WTC11 (cell line): ENCODE results near the gene ARFGAP2. TPM values are rescaled to one million over a fixed set of nuclear protein-coding genes. Genes with fewer than 3 reads are reported as not detected.

Experiments
- ATAC-seq: fragments of 200-7000 bp; cut with Tn5 transposase; 2 replicates; pipeline ENCODE4 v1.10.0; 2021; ENCODE audit warnings: mild to moderate bottlenecking, moderate library complexity
- CTCF ChIA-PET: fragments of 300-600 bp; sonication (Branson Sonifier 250); formaldehyde crosslinking; loops from one replicate; lab custom pipeline; 2021; ENCODE audit warnings: antibody characterized with exemption; lab: Charles Lee
- POLR2A ChIA-PET: fragments of 350-600 bp; sonication (Branson Sonifier 250); formaldehyde crosslinking; loops from one replicate; lab custom pipeline; 2021; ENCODE audit warnings: antibody characterized with exemption; lab: Charles Lee
- DNase-seq: peaks from one replicate; pipeline ENCODE4 v3.0.0; 2021; ENCODE audit warnings: low spot score
- H3K27ac Mint-ChIP-seq: 2 replicates; pipeline ENCODE4 v1.8.0; 2021; ENCODE audit warnings: mixed read lengths
- H3K27me3 Mint-ChIP-seq: 2 replicates; pipeline ENCODE4 v1.8.0; 2021; ENCODE audit warnings: low read depth, mild to moderate bottlenecking, moderate library complexity, mixed read lengths
- H3K36me3 Mint-ChIP-seq: 2 replicates; pipeline ENCODE4 v1.8.0; 2021; ENCODE audit warnings: mixed read lengths
- H3K4me1 Mint-ChIP-seq: 2 replicates; pipeline ENCODE4 v1.8.0; 2022; ENCODE audit warnings: mixed read lengths
- H3K4me3 Mint-ChIP-seq: 2 replicates; pipeline ENCODE4 v1.8.0; 2021; ENCODE audit warnings: mild to moderate bottlenecking, moderate library complexity, mixed read lengths
- H3K9me3 Mint-ChIP-seq: 2 replicates; pipeline ENCODE4 v1.8.0; 2021; ENCODE audit warnings: mixed read lengths
- ATF1 ChIP-seq: sonication (generic); formaldehyde crosslinking; IDR thresholded peaks from 2 replicates; pipeline ENCODE4 v1.8.1; 2023; ENCODE audit warnings: mild to moderate bottlenecking, moderate library complexity, missing genetic modification reagents
- ATF3 ChIP-seq: sonication (generic); formaldehyde crosslinking; conservative IDR thresholded peaks from 2 replicates; pipeline ENCODE4 v1.8.1; 2022; ENCODE audit warnings: mild to moderate bottlenecking, missing genetic modification reagents
- EMX1 ChIP-seq: fragments of 250-450 bp; sonication (Bioruptor Pico); IDR thresholded peaks from 2 replicates; pipeline ENCODE4 v1.8.0; 2021; ENCODE audit warnings: mild to moderate bottlenecking
- FOXJ3 ChIP-seq: sonication (generic); formaldehyde crosslinking; IDR thresholded peaks from 2 replicates; pipeline ENCODE4 v1.9.0; 2021; ENCODE audit warnings: missing genetic modification reagents, mild to moderate bottlenecking, borderline replicate concordance
- FOXK1 ChIP-seq: sonication (generic); formaldehyde crosslinking; IDR thresholded peaks from 2 replicates; pipeline ENCODE4 v1.8.0; 2022; ENCODE audit warnings: mild to moderate bottlenecking, moderate library complexity, missing genetic modification reagents
- GTF2I ChIP-seq: fragments of 250-450 bp; sonication (Bioruptor Pico); conservative IDR thresholded peaks from 2 replicates; pipeline ENCODE4 v1.4.0; 2021; ENCODE audit warnings: mild to moderate bottlenecking
- IRF1 ChIP-seq: sonication (generic); formaldehyde crosslinking; IDR thresholded peaks from 2 replicates; pipeline ENCODE4 v1.8.0; 2023; ENCODE audit warnings: missing genetic modification reagents
- NFE2L1 ChIP-seq: sonication (generic); formaldehyde crosslinking; IDR thresholded peaks from 2 replicates; pipeline ENCODE4 v1.8.1; 2023; ENCODE audit warnings: missing genetic modification reagents
- NFYB ChIP-seq: sonication (generic); formaldehyde crosslinking; conservative IDR thresholded peaks from 2 replicates; pipeline ENCODE4 v1.8.0; 2022; ENCODE audit warnings: low read depth, missing genetic modification reagents
- RORB ChIP-seq: fragments of 250-450 bp; sonication (Bioruptor Pico); IDR thresholded peaks from 2 replicates; pipeline ENCODE4 v1.9.0; 2021; ENCODE audit warnings: mild to moderate bottlenecking
- SOX15 ChIP-seq: fragments of 250-450 bp; sonication (Bioruptor Pico); IDR thresholded peaks from 2 replicates; pipeline ENCODE4 v1.9.0; 2021; ENCODE audit warnings: mild to moderate bottlenecking
- ZBTB43 ChIP-seq: sonication (generic); formaldehyde crosslinking; IDR thresholded peaks from 2 replicates; pipeline ENCODE4 v1.8.1; 2023; ENCODE audit warnings: mild to moderate bottlenecking, missing genetic modification reagents
- ZNF219 ChIP-seq: sonication (generic); formaldehyde crosslinking; IDR thresholded peaks from 2 replicates; pipeline ENCODE4 v1.8.0; 2023; ENCODE audit warnings: missing genetic modification reagents, mild to moderate bottlenecking, borderline replicate concordance
- ZNF263 ChIP-seq: sonication (generic); formaldehyde crosslinking; IDR thresholded peaks from 2 replicates; pipeline ENCODE4 v1.8.1; 2022; ENCODE audit warnings: low read depth, mild to moderate bottlenecking, moderate library complexity, missing genetic modification reagents
- ZNF281 ChIP-seq: sonication (generic); formaldehyde crosslinking; IDR thresholded peaks from 2 replicates; pipeline ENCODE4 v1.8.0; 2023; ENCODE audit warnings: mild to moderate bottlenecking, missing genetic modification reagents
- ZNF423 ChIP-seq: fragments of 250-450 bp; sonication (Bioruptor Pico); IDR thresholded peaks from 2 replicates; pipeline ENCODE4 v2.1.2; 2022; ENCODE audit warnings: mild to moderate bottlenecking, moderate library complexity
- ZNF671 ChIP-seq: fragments of 250-450 bp; sonication (Bioruptor Pico); IDR thresholded peaks from 2 replicates; pipeline ENCODE4 v1.8.0; 2021; ENCODE audit warnings: mild to moderate bottlenecking
- total RNA-seq: library from RNA; stranded (reverse); gene quantifications from 3 replicates; pipeline ENCODE4 v1.2.3, GENCODE V29; 2021
- TF ChIP-seq, protein P1 (sequence below): fragments of 250-450 bp; sonication (Bioruptor Pico); IDR thresholded peaks from 2 replicates; pipeline ENCODE4 v1.9.0; 2021; ENCODE audit warnings: mild to moderate bottlenecking
- TF ChIP-seq, protein P2 (sequence below): sonication (generic); formaldehyde crosslinking; IDR thresholded peaks from 2 replicates; pipeline ENCODE4 v1.8.1; 2022; ENCODE audit warnings: low read depth, missing genetic modification reagents, borderline replicate concordance
- TF ChIP-seq, protein P3 (sequence below): sonication (generic); formaldehyde crosslinking; IDR thresholded peaks from 2 replicates; pipeline ENCODE4 v1.8.1; 2022; ENCODE audit warnings: mild to moderate bottlenecking, missing genetic modification reagents, moderate library complexity, borderline replicate concordance
- TF ChIP-seq, protein P4 (sequence below): sonication (generic); formaldehyde crosslinking; IDR thresholded peaks from 2 replicates; pipeline ENCODE4 v1.8.0; 2022; ENCODE audit warnings: mild to moderate bottlenecking, missing genetic modification reagents
- TF ChIP-seq, protein P5 (sequence below): sonication (generic); formaldehyde crosslinking; IDR thresholded peaks from 2 replicates; pipeline ENCODE4 v1.8.0; 2022; ENCODE audit warnings: mild to moderate bottlenecking, missing genetic modification reagents

Gene ARFGAP2
- total RNA-seq, 1 experiment from 2014 or later = 73.0 TPM

DNA sequence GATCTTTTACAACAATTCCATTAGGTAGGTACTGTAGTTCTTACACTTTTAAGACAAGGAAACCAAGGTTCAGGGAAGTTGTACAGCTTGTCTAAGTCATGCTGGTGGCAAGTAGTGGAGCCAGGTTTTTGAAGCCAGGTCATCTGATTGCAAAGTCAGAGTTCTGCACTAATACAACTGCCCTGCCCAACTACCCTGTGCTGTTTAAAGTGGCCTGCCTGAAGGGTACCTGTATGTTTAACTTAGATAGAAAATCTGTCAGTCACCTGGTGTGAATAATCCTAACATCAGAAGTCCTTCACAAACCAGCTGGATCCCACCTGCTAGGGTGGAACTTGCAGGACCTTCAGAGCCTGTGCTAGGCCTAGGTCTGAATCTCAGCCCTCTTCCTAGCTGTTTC lies 44.2 kb downstream of the ARFGAP2 start (continued):
- TF ChIP-seq, protein P1, sequence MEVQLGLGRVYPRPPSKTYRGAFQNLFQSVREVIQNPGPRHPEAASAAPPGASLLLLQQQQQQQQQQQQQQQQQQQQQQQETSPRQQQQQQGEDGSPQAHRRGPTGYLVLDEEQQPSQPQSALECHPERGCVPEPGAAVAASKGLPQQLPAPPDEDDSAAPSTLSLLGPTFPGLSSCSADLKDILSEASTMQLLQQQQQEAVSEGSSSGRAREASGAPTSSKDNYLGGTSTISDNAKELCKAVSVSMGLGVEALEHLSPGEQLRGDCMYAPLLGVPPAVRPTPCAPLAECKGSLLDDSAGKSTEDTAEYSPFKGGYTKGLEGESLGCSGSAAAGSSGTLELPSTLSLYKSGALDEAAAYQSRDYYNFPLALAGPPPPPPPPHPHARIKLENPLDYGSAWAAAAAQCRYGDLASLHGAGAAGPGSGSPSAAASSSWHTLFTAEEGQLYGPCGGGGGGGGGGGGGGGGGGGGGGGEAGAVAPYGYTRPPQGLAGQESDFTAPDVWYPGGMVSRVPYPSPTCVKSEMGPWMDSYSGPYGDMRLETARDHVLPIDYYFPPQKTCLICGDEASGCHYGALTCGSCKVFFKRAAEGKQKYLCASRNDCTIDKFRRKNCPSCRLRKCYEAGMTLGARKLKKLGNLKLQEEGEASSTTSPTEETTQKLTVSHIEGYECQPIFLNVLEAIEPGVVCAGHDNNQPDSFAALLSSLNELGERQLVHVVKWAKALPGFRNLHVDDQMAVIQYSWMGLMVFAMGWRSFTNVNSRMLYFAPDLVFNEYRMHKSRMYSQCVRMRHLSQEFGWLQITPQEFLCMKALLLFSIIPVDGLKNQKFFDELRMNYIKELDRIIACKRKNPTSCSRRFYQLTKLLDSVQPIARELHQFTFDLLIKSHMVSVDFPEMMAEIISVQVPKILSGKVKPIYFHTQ = no peak
- TF ChIP-seq, protein P2, sequence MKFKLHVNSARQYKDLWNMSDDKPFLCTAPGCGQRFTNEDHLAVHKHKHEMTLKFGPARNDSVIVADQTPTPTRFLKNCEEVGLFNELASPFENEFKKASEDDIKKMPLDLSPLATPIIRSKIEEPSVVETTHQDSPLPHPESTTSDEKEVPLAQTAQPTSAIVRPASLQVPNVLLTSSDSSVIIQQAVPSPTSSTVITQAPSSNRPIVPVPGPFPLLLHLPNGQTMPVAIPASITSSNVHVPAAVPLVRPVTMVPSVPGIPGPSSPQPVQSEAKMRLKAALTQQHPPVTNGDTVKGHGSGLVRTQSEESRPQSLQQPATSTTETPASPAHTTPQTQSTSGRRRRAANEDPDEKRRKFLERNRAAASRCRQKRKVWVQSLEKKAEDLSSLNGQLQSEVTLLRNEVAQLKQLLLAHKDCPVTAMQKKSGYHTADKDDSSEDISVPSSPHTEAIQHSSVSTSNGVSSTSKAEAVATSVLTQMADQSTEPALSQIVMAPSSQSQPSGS (CRISPR knock-in tag) = no peak
- TF ChIP-seq GTF2I (CRISPR knock-in tag) = no peak
- TF ChIP-seq ZNF219 = no peak

GRCh38 chr11:47131136-47131535 lies 45.5 kb downstream of the ARFGAP2 start:
- POLR2A ChIA-PET = interaction anchor here (0.5 to 0.6 kb wide), 2 partner anchors 215 to 471 kb away, joined by 3 to 4 read pairs; no protein-coding TSS in a partner anchor
- H3K36me3 Mint-ChIP-seq = no peaks in the 10 kb centered on the region
- no peaks in the 10 kb centered on the region for H3K9me3 Mint-ChIP-seq
- H3K27ac Mint-ChIP-seq = no peak overlapping the region
- no peak overlapping the region for H3K4me3 Mint-ChIP-seq
- DNase-seq = no peak
- no peak for TF ChIP-seq IRF1 (CRISPR knock-in tag)
- TF ChIP-seq ZNF263 = no peak
- TF ChIP-seq ATF3 (CRISPR knock-in tag) = no peak
- TF ChIP-seq ZBTB43 (CRISPR knock-in tag) = no peak
- peaks cover 27% of the 10 kb centered on the region for H3K4me1 Mint-ChIP-seq
- no peaks in the 10 kb centered on the region for H3K27me3 Mint-ChIP-seq
- CTCF ChIA-PET = interaction anchor here (0.6 to 1.7 kb wide), 2 partner anchors 22 to 77 kb away, joined by 7 to 16 read pairs; no protein-coding TSS in a partner anchor
- no peak for ATAC-seq

DNA sequence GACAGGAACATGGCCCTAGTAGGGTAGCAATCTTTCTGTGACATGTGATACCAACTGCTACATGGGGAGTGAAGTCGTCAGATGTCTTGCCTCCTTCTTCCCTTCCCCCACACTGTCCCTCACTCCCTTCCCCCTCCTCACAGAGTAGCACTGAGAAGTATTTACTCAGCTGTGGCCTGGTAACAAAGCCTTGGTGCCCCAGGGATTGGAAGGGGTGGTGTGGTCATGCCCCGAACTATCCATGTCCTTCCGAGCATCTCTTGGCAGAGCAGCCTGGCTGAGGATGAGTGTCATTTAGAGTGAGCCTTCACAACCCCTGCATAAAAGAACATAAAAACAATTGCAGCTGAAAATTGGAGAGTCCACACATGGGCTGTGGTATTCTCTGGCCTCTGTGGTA lies 46.1 kb downstream of the ARFGAP2 start:
- H3K36me3 Mint-ChIP-seq = no peaks in the 10 kb centered on the region
- H3K27ac Mint-ChIP-seq = 0 out of 2 replicates have a peak overlapping the region, but pooled peaks have one; percentile 19
- H3K4me3 Mint-ChIP-seq = no peak overlapping the region
- POLR2A ChIA-PET = interaction anchor here (0.5 kb wide), 1 partner anchor 214 kb away, joined by 3 read pairs; no protein-coding TSS in a partner anchor
- CTCF ChIA-PET = interaction anchor here (1.7 kb wide), 1 partner anchor 22 kb away, joined by 16 read pairs; no protein-coding TSS in a partner anchor
- H3K27me3 Mint-ChIP-seq = no peaks in the 10 kb centered on the region
- peaks cover 27% of the 10 kb centered on the region for H3K4me1 Mint-ChIP-seq
- no peaks in the 10 kb centered on the region for H3K9me3 Mint-ChIP-seq
- DNase-seq (no peak), ATAC-seq (peak; percentile 89)
- TF ChIP-seq SOX15 (CRISPR knock-in tag) = no peak
- TF ChIP-seq NFE2L1 (CRISPR knock-in tag) = no peak
- TF ChIP-seq ZNF423 (CRISPR knock-in tag) = no peak
- no peak for TF ChIP-seq EMX1
- TF ChIP-seq ZNF671 = no peak
- TF ChIP-seq RORB (CRISPR knock-in tag) = no peak
- TF ChIP-seq, protein P3, sequence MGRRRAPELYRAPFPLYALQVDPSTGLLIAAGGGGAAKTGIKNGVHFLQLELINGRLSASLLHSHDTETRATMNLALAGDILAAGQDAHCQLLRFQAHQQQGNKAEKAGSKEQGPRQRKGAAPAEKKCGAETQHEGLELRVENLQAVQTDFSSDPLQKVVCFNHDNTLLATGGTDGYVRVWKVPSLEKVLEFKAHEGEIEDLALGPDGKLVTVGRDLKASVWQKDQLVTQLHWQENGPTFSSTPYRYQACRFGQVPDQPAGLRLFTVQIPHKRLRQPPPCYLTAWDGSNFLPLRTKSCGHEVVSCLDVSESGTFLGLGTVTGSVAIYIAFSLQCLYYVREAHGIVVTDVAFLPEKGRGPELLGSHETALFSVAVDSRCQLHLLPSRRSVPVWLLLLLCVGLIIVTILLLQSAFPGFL (CRISPR knock-in tag) = no peak
- no peak for TF ChIP-seq FOXJ3
- TF ChIP-seq, protein P4, sequence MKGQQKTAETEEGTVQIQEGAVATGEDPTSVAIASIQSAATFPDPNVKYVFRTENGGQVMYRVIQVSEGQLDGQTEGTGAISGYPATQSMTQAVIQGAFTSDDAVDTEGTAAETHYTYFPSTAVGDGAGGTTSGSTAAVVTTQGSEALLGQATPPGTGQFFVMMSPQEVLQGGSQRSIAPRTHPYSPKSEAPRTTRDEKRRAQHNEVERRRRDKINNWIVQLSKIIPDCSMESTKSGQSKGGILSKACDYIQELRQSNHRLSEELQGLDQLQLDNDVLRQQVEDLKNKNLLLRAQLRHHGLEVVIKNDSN (CRISPR knock-in tag) = no peak
- TF ChIP-seq ATF1 (CRISPR knock-in tag) = no peak
- TF ChIP-seq NFYB (CRISPR knock-in tag) = no peak
- TF ChIP-seq, protein P5, sequence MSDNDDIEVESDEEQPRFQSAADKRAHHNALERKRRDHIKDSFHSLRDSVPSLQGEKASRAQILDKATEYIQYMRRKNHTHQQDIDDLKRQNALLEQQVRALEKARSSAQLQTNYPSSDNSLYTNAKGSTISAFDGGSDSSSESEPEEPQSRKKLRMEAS = no peak
- TF ChIP-seq FOXK1 (CRISPR knock-in tag) = 0 out of 2 replicates have a peak, but pooled peaks have one; percentile 53
- TF ChIP-seq ZNF281 (CRISPR knock-in tag) = peak; percentile 77; the same call in 1 of the 2 replicates
